NCI-H510A (cell line): Measurements from ENCODE around the gene SH3PXD2A.
"Not testable (repeated sequence)": the region's sequence is repeated elsewhere in the genome, so short reads cannot be mapped to it uniquely, and the experiment has no call there.

Experiments used
- DNase-seq: peaks from one replicate; lab custom pipeline; 2025; lab: John Stamatoyannopoulos, UW

The SH3PXD2A gene

DNA sequence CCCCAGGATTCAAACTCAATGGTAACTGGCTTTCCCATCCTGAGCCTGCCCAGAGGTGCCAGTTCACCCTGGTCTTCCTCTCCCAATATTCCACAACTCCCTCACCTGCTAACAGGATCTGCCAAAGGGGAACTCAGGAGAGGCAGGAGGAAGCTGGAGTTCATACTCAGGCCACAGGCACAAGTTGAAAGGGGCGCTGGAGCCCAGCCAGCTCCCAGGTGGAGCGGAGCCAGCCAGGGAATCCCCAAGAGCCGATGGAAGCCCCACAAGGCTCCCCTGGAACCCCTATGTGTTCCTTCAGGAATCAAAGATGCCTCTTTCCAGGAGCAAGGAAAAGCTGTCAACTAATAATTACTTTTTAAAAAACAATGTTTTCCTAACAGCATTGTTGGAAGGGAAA lies 63.5 kb downstream of the SH3PXD2A start:
- no peak for DNase-seq

DNA sequence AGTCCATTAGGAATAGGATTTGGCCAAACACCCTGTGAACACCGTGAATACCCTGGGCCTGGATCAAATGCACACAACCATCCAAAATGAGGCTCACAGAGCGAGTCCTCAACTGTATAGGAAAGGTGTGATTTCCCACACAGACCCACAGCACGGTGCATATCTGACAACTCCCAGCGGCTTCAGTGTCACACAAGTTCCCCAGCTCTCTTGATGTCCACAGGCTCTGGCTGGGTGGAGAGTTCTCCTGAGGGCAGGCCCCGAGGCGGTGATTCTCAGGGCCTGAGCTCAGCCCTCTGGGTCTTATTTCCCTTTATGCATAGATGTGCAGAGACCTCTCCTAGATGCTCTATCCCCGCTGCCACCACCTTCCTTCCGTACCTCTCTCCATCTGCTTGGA lies 64.1 kb downstream of the SH3PXD2A start:
- no peak for DNase-seq

- DNase-seq = no peak
These were observed 64.8 kb downstream of the SH3PXD2A start for GRCh38 chr10:103790580-103790979.

DNA sequence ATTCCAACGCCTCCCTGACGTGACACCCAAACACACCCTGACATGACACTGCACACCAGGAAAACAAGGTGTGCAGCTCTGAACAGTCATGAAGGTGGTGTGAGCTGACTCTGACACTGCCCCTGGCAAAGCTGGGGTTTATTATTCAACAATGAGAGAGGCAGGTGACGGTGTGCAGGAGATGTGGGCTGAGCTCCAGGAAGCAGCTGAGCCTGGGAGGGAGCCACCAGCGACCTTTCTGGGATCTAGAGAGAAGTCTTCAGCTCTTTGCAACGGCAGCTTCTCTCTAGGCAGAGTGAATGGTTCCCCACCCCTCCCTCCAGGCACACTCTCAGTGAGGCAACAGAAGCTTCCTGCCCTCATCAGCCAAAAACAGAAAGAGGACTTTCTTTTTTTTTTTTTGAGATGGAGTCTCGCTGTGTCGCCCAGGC lies 65.6 kb downstream of the SH3PXD2A start:
- no peak for DNase-seq

- no peak for DNase-seq
These were observed 66.2 kb downstream of the SH3PXD2A start for GRCh38 chr10:103789161-103789560.

- DNase-seq = no peak
These were observed 68.0 kb downstream of the SH3PXD2A start for GRCh38 chr10:103787331-103787730.

DNA sequence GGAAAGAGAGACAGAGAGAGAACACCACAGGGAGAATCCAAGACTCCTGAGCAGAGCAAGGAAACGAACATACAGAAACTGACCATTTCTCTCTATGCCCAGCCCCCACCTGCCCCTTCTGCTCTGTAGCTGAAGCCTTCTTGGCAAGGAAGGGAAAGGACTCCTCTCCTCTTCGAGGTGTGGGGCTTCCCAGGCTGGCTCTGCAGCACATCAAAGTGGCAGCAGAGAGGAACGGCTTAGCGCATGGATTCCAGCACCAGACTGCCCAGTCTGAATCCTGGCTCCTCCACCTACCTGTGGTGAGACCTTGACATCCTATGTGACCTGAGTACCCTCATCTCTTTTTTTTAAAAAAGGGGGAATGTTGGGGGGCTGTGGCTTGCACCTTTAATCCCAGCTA lies 69.4 kb downstream of the SH3PXD2A start:
- DNase-seq = no peak

GRCh38 chr10:103784723-103785418 lies 70.5 kb downstream of the SH3PXD2A start:
- peak; percentile 55 for DNase-seq

GRCh38 chr10:103784089-103784488 lies 71.3 kb downstream of the SH3PXD2A start:
- no peak for DNase-seq

GRCh38 chr10:103783681-103784080 lies 71.7 kb downstream of the SH3PXD2A start:
- DNase-seq = no peak

DNA sequence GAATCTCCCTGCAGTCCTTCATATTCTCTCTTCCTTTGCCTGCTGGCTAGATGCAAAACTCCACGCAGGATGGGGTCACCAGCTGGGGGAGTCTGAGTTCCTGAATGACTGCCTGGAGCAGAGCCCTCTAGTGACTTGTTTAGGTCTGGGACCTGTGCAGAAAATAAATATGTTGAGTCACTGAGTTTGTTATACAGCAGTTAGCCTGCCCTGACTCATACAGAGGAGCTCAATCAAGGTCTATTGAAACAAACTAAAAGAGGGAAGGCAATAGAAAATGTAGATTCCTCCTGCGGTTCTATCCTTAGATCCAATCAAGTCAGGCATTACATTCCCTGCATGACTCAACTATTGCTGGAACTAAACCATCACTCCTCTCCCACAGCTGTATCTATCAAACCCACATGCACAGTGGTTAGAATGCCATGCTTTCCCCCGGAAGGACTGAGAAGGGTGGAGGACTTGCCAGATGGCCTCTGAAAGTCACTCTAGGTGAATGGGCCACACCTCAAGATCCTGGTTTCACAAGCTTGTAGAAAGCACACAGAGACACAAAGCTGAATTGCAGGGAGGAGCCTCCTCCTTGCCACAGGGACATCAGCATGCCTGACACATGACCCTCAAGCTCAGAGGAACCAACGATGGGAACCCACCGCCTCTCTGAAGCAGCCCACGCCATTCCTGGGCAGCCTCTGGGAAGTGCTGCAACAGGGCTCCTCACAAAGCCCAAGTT lies 73.9 kb downstream of the SH3PXD2A start:
- no peak for DNase-seq

- no peak for DNase-seq
These were observed 74.9 kb downstream of the SH3PXD2A start for GRCh38 chr10:103780242-103781149.

DNA sequence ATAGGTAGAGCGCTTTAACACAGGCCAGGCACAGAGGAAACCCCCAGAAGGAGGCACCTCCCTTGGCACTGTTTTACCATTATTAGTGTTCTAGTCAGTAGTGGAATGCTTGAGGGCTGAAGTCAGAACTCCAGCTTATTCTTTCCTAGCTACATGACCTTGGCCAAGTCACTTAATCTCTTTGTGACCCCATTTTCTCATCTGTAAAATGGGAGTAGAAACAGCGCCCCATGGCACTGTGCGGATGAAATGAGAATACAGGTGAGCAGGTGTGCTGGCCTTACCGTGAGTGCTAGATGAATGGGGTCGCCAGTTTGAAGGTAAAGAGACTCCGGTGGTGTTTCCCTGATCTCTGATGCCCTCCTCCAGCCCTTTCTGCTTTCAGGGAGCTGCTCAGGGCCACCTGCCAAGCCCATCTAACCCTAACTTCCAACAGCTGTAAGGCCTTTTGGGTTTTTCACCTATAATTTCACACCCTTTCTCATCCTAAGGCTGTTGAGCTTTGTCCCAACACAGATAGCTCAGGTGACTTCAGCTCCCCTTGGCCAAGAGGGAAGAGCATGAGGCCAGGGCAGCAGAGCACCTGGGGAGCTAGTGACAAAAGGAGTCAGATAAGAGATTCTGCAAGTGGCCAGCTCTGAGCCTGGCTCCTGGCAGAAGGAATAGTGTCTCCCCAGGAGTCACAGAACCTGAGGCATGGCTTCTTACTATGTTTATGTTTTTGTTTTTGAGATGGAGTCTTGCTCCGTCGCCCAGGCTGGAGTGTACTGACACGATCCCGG lies 76.8 kb downstream of the SH3PXD2A start:
- no peak for DNase-seq

DNA sequence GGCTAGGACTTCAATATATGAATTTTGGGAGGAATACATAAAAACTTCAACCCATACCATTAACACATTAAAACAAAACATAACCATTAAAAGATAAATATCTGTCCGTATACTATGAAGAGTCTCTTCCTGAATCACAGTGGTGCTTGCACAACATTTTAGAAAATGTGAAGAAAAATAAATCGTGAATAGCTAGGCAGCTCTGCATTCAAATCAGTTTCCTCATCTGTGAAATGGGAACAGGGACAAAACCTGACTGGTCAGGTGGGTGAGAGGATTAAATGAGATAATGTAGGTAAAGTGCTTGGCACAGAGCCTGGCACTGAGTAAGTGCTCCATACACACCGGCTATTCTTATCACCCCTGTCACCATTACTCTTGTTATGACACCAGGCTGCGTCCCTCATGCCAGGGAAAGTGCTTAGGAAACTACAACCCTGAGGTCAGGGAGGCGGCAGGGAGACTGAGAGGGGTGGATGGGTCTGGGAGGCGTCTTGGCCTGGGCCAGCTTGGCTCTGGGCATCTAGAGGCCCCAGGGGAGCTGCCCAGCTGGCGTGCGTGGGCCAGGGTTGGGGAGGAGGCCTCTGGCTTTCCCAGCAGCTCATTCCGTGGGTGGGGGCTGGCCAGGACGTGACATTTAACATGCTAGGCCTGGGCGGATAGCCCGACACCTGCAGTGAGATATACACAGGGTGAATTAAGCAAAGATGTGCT lies 78.3 kb downstream of the SH3PXD2A start:
- DNase-seq = no peak

GRCh38 chr10:103775776-103776175 lies 79.6 kb downstream of the SH3PXD2A start:
- DNase-seq = no peak

- DNase-seq = not testable (repeated sequence)
These were observed 82.5 kb downstream of the SH3PXD2A start for GRCh38 chr10:103772846-103773245.

- DNase-seq = peak; percentile 76
These were observed 83.1 kb downstream of the SH3PXD2A start for GRCh38 chr10:103772096-103772845.

DNA sequence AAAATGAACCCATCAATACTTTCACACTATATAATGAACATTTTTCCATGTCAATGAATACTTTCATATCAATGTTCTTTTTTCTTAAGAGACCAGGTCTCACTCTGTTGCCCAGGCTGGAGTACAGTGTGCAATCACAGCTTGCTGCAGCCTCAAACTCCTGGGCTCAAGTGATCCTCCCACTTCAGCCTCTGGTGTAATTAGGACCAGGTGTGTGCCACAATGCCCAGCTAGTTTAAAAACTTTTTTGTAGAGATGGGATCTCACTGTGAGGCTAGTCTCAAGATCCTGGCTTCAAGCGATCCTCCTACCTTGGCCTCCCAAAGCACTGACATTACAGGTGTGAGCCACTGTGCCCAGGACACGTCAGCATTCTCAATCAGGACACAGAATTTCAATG lies 85.2 kb downstream of the SH3PXD2A start:
- DNase-seq = no peak

- DNase-seq = no peak
These were observed 86.2 kb downstream of the SH3PXD2A start for GRCh38 chr10:103769176-103769575.

DNA sequence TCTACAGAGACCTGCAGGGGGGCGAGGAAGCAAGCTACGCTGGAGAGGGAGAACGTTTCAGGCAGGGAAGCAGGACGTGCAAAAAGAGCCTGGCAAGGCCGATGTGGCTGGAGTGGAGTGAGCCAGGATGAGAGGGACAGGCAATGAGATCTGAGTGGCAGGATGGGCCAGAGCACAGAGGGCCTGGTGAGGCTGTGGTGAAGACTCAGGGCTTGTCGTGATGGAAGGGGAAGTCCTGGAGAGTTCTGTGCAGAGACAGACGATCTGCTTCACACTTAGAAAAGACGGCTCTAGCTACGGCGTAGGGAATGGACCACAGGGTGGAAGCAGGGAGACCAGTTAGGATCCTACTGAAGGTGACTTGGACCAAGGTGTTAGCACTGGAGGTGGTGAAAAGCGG lies 87.0 kb downstream of the SH3PXD2A start:
- DNase-seq = no peak
